Femur (tissue), 1 donor: Measurements from ENCODE around the gene HUNK.

Source experiments
- DNase-seq: peaks from one replicate; pipeline ENCODE4 v3.0.0-alpha.2; 2017

HUNK gene

DNA sequence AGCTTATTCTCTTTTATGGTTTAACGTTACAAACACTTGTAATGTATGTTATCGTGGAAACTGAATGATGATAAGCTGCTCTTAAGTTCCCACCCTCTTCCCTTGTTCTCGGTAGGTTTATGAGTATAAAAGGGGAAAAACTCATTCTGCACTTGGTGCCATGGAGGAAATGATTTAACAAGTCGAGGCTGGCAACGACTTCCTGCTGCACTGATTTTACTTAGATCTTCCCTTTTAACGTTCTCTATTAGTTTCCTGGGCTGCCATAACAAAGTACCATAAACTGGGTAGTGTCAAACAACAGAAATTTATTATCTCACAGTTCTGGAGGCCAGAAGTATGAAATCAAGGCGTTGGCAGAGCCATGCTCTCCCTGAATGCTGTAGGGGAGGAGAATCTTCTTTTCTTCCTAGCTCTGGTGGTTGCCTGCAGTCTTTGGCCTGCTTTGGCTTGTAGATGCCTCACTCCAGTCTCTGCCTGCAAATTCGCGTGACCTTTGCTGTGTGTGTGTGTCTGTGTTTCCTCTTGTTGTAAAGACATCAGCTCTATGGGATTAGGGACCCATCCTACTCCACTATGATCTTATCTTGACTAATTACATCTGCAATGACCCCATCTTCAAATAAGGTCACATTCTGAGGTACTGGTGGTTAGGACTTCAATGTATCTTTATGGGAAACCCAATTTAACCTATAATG, 26.3 kb downstream of the HUNK start:
- no peak for DNase-seq

- no peak for DNase-seq
Observed at GRCh38 chr21:31900121-31900895, 27.5 kb downstream of the HUNK start.

DNA sequence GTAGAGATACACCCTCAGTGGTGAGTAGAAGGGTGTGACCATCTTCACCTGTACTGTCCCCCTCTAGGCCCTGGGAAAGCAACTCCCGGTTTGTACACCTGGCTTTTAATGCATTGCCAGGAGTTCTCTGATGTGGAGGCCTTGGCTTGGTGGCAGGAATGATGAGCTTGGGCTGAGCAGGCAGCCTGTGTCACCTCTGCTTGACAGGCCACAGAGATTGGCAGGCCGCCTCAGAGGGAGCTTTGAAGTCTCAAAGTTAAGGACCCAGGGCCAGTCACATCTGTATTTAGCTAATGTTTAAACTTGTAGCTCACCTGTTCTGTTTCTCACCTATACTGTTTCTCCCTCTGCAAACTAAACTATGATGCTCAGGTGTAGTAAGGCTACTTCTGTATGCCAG, 28.5 kb downstream of the HUNK start:
- DNase-seq = no peak

- DNase-seq = no peak
Observed at GRCh38 chr21:31902438-31902837, 29.6 kb downstream of the HUNK start.

DNA sequence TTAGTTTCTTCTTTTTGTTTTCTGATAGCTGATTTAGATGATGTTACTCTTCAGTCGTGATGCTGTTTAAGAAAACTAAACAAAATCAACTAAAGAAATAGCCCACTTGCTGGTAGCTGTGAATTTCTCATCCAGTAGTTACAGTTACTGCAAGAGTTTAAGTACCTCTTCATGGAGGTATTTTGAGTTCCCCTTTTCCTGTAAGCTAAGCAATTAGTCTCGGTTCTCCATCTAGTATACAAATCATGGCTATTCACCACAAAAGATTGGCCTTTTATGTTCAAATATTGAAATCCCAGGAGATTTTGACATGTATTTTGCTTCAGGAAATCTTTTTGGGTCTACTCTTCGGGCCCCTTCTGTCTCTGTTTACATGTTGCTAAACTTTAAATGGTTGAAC, 31.1 kb downstream of the HUNK start:
- DNase-seq = no peak

GRCh38 chr21:31905503-31906451, 33.0 kb downstream of the HUNK start:
- no peak for DNase-seq

- no peak for DNase-seq
Observed at GRCh38 chr21:31908106-31909031, 35.5 kb downstream of the HUNK start.

GRCh38 chr21:31909153-31910073, 36.6 kb downstream of the HUNK start:
- DNase-seq = no peak

GRCh38 chr21:31910074-31910470, 37.3 kb downstream of the HUNK start:
- DNase-seq = no peak

- DNase-seq = no peak
Observed at GRCh38 chr21:31911138-31911907, 38.5 kb downstream of the HUNK start.

DNA sequence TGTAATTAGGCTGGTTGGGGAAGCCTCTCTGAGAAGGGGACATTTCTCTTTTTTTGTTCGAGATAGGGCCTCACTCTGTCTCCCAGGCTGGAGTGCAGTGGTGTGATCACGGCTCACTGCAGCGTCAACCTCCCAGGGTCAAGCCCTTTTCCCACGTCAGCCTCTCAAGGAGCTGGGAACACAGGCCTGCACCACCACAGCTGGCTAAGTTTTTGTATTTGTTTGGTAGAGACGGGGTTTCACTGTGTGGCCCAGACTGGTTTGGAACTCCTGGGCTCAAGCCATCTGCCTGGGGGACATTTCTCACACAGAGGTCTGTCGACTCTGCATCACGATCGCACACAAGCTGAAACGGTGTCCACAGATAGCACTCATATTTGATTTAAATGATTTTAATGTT, 39.7 kb downstream of the HUNK start:
- DNase-seq = no peak

DNA sequence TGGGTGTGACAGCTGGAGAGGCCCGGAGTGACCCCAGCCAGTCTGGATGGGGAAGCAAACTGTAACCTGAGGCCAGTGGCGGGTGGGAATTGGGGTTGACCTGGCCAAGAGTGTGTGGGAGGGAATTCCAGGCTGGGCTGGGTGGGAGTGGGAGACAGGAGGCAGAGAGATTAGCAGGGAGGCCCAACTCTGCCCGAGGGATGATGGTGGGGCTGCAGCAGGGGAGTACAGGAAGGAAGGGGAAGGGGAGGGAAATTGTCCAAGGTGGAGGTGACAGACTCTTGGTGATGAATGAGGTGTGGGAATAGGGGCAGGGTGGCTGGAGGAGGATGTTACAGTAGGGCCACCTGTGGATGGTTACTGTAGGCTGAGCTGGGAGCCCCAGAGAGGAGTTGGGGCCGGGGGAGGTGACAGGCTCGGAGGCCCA, 40.4 kb downstream of the HUNK start:
- DNase-seq = peak; percentile 53

- no peak for DNase-seq
Observed at GRCh38 chr21:31914472-31914871, 41.7 kb downstream of the HUNK start.

- DNase-seq = no peak
Observed at GRCh38 chr21:31915566-31915965, 42.7 kb downstream of the HUNK start.

GRCh38 chr21:31917108-31917507, 44.3 kb downstream of the HUNK start:
- DNase-seq = no peak

GRCh38 chr21:31918250-31918775, 45.5 kb downstream of the HUNK start:
- no peak for DNase-seq

- DNase-seq = no peak
Observed at GRCh38 chr21:31920275-31920674, 47.5 kb downstream of the HUNK start.

- DNase-seq = no peak
Observed at GRCh38 chr21:31921079-31921478, 48.3 kb downstream of the HUNK start.

DNA sequence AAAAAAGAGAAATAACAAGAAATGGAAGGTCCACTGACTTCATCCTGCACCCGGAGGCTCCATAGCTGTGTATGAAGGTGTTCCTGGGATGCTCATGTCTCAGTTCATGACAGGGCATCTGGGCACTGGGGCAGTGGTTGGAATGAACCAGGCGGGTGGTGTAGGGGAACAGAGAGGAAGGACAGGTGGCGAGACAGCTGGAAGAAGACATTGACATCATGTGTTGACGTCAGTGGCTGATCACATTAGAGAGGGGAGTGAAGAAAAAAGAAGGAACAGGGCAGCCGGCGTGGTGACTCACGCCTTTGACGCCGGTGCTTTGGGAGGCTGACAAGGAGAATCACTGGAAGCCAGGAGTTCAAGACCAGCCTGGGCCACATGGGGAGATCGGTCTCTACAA, 50.1 kb downstream of the HUNK start:
- DNase-seq = no peak

- DNase-seq = no peak
Observed at GRCh38 chr21:31923756-31924155, 50.9 kb downstream of the HUNK start.
